ENCODE measurements around the gene POLA1. TPM values are rescaled to one million over a fixed set of nuclear protein-coding genes. Genes with fewer than 3 reads are reported as not detected.
A peak's percentile ranks its signal among the peaks of the same experiment; 100 is the strongest.

The POLA1 gene
- polyA plus RNA-seq, 1 donor: 10.4 TPM

DNA sequence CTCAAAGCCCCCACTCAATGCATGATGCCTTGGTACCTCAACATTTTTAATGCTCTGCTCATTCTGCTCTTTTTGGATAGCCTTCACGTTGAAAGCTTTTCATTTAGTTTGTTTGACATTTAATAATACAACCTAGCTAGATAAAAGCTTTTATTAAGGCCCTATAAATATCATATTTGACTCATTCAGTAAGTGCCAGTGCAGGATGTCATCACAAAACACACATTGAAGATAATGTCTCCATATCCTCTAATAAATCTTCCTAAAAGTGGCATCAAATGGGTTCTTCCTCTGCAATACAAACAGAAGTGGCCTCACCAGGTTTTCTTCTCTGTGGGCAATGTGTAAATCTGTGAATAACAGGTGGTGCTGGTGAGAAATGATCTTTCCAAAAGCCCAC, 34.6 kb upstream of the POLA1 start:
- Histone ChIP-seq H3K27ac (ENCODE audit: low read length) (no peak overlapping the region), H3K9me3 (ENCODE audit: control insufficient read depth, low read depth, low read length) (no peaks in the 10 kb centered on the region), H3K4me1 (ENCODE audit: control insufficient read depth, insufficient read depth, low read length) (peaks cover 12% of the 10 kb centered on the region), H3K4me3 (ENCODE audit: low read length) (no peak overlapping the region), H3K36me3 (ENCODE audit: control insufficient read depth, insufficient read depth, low read length) (no peaks in the 10 kb centered on the region), H3K27me3 (ENCODE audit: control insufficient read depth, insufficient read depth, low read length) (no peaks in the 10 kb centered on the region)
- DNase-seq: no peak
- no CpG with 5 or more reads among the region's 1 CpG for WGBS (ENCODE audit: insufficient coverage, low lambda C conversion rate)

DNA sequence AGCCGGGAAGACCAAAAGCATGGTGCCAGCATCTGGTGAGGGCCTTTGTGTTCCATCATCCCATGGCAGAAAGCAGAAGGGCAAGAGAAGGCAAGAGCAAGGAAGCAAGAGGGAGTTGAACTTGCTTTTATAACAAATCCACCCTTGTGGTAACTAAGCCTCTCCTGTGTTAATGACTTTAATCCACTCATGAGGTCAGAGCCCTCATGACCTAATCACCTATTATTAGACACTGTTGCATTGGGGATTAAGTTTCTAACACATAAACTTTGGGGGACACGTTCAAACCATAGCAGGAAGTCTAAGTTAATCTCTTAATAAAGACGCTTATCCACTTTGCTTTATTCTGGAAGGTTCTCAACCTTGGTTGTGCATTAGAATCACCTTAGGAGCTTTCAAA, 34.1 kb upstream of the POLA1 start:
- H3K4me1 ChIP-seq (ENCODE audit: control insufficient read depth, insufficient read depth, low read length): peaks cover 12% of the 10 kb centered on the region
- no peak overlapping the region for H3K27ac ChIP-seq (ENCODE audit: low read length)
- no peaks in the 10 kb centered on the region for H3K27me3 ChIP-seq (ENCODE audit: control insufficient read depth, insufficient read depth, low read length)
- DNase-seq: no peak
- H3K36me3 ChIP-seq (ENCODE audit: control insufficient read depth, insufficient read depth, low read length): no peaks in the 10 kb centered on the region
- 100% methylated on average over 1 of the region's 3 CpGs for WGBS (ENCODE audit: insufficient coverage, low lambda C conversion rate)
- H3K9me3 ChIP-seq (ENCODE audit: control insufficient read depth, low read depth, low read length): no peaks in the 10 kb centered on the region
- H3K4me3 ChIP-seq (ENCODE audit: low read length): no peak overlapping the region

- no peaks in the 10 kb centered on the region for H3K9me3 ChIP-seq (ENCODE audit: control insufficient read depth, low read depth, low read length)
- no peak for DNase-seq
- H3K36me3 ChIP-seq (ENCODE audit: control insufficient read depth, insufficient read depth, low read length): no peaks in the 10 kb centered on the region
- H3K27me3 ChIP-seq (ENCODE audit: control insufficient read depth, insufficient read depth, low read length): no peaks in the 10 kb centered on the region
- no peak overlapping the region for H3K4me3 ChIP-seq (ENCODE audit: low read length)
- H3K4me1 ChIP-seq (ENCODE audit: control insufficient read depth, insufficient read depth, low read length): peaks cover 12% of the 10 kb centered on the region
- no peak overlapping the region for H3K27ac ChIP-seq (ENCODE audit: low read length)
These were observed 32.4 kb upstream of the POLA1 start for GRCh38 chrX:24661292-24661691.

GRCh38 chrX:24662352-24662751, 31.4 kb upstream of the POLA1 start:
- H3K9me3 ChIP-seq (ENCODE audit: control insufficient read depth, low read depth, low read length): no peaks in the 10 kb centered on the region
- WGBS (ENCODE audit: insufficient coverage, low lambda C conversion rate): no CpG with 5 or more reads among the region's 4 CpGs
- peaks cover 12% of the 10 kb centered on the region for H3K4me1 ChIP-seq (ENCODE audit: control insufficient read depth, insufficient read depth, low read length)
- DNase-seq: peak in 1 of 2 donors; percentile 63
- no peaks in the 10 kb centered on the region for H3K36me3 ChIP-seq (ENCODE audit: control insufficient read depth, insufficient read depth, low read length)
- H3K4me3 ChIP-seq (ENCODE audit: low read length): no peak overlapping the region
- H3K27ac ChIP-seq (ENCODE audit: low read length): peak overlapping the region; percentile 48
- no peaks in the 10 kb centered on the region for H3K27me3 ChIP-seq (ENCODE audit: control insufficient read depth, insufficient read depth, low read length)

DNA sequence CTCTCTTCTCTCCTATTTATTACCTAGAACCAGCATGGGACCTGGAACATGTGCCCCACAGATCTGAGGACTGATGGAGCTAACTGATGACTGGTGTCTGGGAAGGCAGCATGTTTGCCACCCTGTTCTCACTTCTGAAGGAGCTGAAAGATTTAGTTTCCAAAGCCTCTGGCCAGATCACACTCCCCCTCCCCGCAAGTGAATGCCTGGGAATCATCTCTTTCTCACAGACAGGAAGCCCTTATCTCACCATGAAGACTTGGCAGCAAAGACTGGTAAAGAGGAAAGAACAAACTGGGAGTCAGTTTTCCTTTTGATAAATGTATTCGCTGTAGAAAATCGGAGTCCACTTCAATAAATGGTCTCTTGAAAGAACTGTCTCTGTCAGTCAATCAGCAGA, 25.6 kb upstream of the POLA1 start:
- no CpG with 5 or more reads among the region's 3 CpGs for WGBS (ENCODE audit: insufficient coverage, low lambda C conversion rate)
- no peak for DNase-seq

GRCh38 chrX:24672701-24673190, 21.0 kb upstream of the POLA1 start:
- Histone ChIP-seq H3K27ac (ENCODE audit: low read length) (peak overlapping the region; percentile 83), H3K27me3 (ENCODE audit: control insufficient read depth, insufficient read depth, low read length) (no peaks in the 10 kb centered on the region), H3K4me1 (ENCODE audit: control insufficient read depth, insufficient read depth, low read length) (peaks cover 16% of the 10 kb centered on the region), H3K36me3 (ENCODE audit: control insufficient read depth, insufficient read depth, low read length) (no peaks in the 10 kb centered on the region), H3K4me3 (ENCODE audit: low read length) (no peak overlapping the region), H3K9me3 (ENCODE audit: control insufficient read depth, low read depth, low read length) (no peaks in the 10 kb centered on the region)
- WGBS (ENCODE audit: insufficient coverage, low lambda C conversion rate): no CpG with 5 or more reads among the region's 11 CpGs
- peak; percentile 40 to 75 for DNase-seq

More for the DNA sequence above, 25.6 kb upstream of the POLA1 start:
- Histone ChIP-seq H3K27ac (ENCODE audit: low read length) (no peak overlapping the region), H3K27me3 (ENCODE audit: control insufficient read depth, insufficient read depth, low read length) (no peaks in the 10 kb centered on the region), H3K36me3 (ENCODE audit: control insufficient read depth, insufficient read depth, low read length) (no peaks in the 10 kb centered on the region), H3K9me3 (ENCODE audit: control insufficient read depth, low read depth, low read length) (no peaks in the 10 kb centered on the region), H3K4me3 (ENCODE audit: low read length) (no peak overlapping the region), H3K4me1 (ENCODE audit: control insufficient read depth, insufficient read depth, low read length) (peaks cover 11% of the 10 kb centered on the region)

- H3K27me3 ChIP-seq (ENCODE audit: control insufficient read depth, insufficient read depth, low read length): no peaks in the 10 kb centered on the region
- H3K4me3 ChIP-seq (ENCODE audit: low read length): no peak overlapping the region
- H3K4me1 ChIP-seq (ENCODE audit: control insufficient read depth, insufficient read depth, low read length): peaks cover 16% of the 10 kb centered on the region
- no peak for DNase-seq
- peak overlapping the region; percentile 83 for H3K27ac ChIP-seq (ENCODE audit: low read length)
- no peaks in the 10 kb centered on the region for H3K36me3 ChIP-seq (ENCODE audit: control insufficient read depth, insufficient read depth, low read length)
- no CpG with 5 or more reads among the region's 2 CpGs for WGBS (ENCODE audit: insufficient coverage, low lambda C conversion rate)
- H3K9me3 ChIP-seq (ENCODE audit: control insufficient read depth, low read depth, low read length): no peaks in the 10 kb centered on the region
These were observed 20.3 kb upstream of the POLA1 start for GRCh38 chrX:24673424-24673823.

GRCh38 chrX:24676403-24677024, 17.2 kb upstream of the POLA1 start:
- no peak for DNase-seq
- Histone ChIP-seq H3K27me3 (ENCODE audit: control insufficient read depth, insufficient read depth, low read length) (no peaks in the 10 kb centered on the region), H3K4me3 (ENCODE audit: low read length) (no peak overlapping the region), H3K9me3 (ENCODE audit: control insufficient read depth, low read depth, low read length) (no peaks in the 10 kb centered on the region), H3K4me1 (ENCODE audit: control insufficient read depth, insufficient read depth, low read length) (peaks cover 12% of the 10 kb centered on the region), H3K36me3 (ENCODE audit: control insufficient read depth, insufficient read depth, low read length) (no peaks in the 10 kb centered on the region), H3K27ac (ENCODE audit: low read length) (no peak overlapping the region)
- no CpG with 5 or more reads among the region's 5 CpGs for WGBS (ENCODE audit: insufficient coverage, low lambda C conversion rate)

DNA sequence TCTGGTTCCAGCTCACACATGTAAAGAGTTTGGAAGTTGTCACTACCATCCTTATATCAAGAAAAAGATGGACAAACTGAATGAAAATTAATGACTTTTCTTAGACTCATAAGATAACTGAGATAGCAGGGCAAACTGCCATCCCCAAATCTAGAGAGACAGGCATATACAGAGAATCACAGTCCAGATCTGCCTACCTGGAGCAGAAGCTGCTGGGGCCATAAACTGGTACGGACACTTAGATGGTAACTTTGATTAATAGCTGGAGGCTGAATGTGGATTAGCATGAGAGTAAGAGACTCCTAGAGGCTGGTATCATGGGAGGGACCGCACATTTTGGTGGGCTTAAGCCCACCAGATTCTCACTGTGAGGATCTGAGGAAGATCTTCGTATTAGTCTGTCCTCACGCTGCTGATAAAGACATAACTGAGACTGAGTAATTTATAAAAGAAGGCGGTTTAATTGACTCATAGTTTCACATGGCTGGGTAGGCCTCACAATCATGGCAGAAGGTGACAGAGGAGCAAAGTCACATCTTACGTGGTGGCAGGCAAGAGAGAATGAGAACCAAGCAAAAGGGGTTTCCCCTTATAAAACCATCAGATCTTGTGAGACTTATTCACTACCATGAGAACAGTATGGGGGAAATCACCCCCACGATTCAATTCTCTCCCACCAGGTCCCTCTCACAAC, 10.8 kb upstream of the POLA1 start:
- Histone ChIP-seq H3K9me3 (ENCODE audit: control insufficient read depth, low read depth, low read length) (no peaks in the 10 kb centered on the region), H3K4me3 (ENCODE audit: low read length) (no peak overlapping the region), H3K27ac (ENCODE audit: low read length) (no peak overlapping the region), H3K27me3 (ENCODE audit: control insufficient read depth, insufficient read depth, low read length) (no peaks in the 10 kb centered on the region), H3K36me3 (ENCODE audit: control insufficient read depth, insufficient read depth, low read length) (no peaks in the 10 kb centered on the region), H3K4me1 (ENCODE audit: control insufficient read depth, insufficient read depth, low read length) (no peaks in the 10 kb centered on the region)
- no CpG with 5 or more reads among the region's 7 CpGs for WGBS (ENCODE audit: insufficient coverage, low lambda C conversion rate)
- no peak for DNase-seq

DNA sequence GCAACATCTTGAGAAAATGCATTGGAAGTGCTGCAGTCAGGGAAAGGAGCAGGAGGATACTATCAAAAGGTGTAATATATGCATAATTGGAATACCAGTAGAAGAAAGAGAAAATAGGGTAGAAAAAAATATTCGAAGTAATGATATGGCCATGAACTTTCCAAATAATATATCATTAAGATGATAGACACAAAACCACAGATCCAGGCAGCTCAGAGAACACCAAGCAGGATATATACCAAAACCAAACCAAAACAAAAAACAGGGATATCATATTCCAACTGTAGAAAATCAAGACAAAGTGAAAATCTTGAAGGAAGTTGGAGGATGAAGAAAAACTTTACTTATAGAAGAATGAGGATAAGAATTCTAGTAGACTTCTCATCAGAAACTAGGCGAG, 9.7 kb upstream of the POLA1 start:
- H3K27me3 ChIP-seq (ENCODE audit: control insufficient read depth, insufficient read depth, low read length): no peaks in the 10 kb centered on the region
- no peaks in the 10 kb centered on the region for H3K4me1 ChIP-seq (ENCODE audit: control insufficient read depth, insufficient read depth, low read length)
- H3K4me3 ChIP-seq (ENCODE audit: low read length): no peak overlapping the region
- no peak for DNase-seq
- H3K9me3 ChIP-seq (ENCODE audit: control insufficient read depth, low read depth, low read length): no peaks in the 10 kb centered on the region
- H3K36me3 ChIP-seq (ENCODE audit: control insufficient read depth, insufficient read depth, low read length): no peaks in the 10 kb centered on the region
- WGBS (ENCODE audit: insufficient coverage, low lambda C conversion rate): 100% methylated on average over 1 of the region's 2 CpGs
- H3K27ac ChIP-seq (ENCODE audit: low read length): no peak overlapping the region

GRCh38 chrX:24692305-24692704, 1.4 kb upstream of the POLA1 start:
- H3K27me3 ChIP-seq (ENCODE audit: control insufficient read depth, insufficient read depth, low read length): no peaks in the 10 kb centered on the region
- H3K27ac ChIP-seq (ENCODE audit: low read length): no peak overlapping the region
- no peak overlapping the region for H3K4me3 ChIP-seq (ENCODE audit: low read length)
- no peaks in the 10 kb centered on the region for H3K9me3 ChIP-seq (ENCODE audit: control insufficient read depth, low read depth, low read length)
- H3K36me3 ChIP-seq (ENCODE audit: control insufficient read depth, insufficient read depth, low read length): no peaks in the 10 kb centered on the region
- H3K4me1 ChIP-seq (ENCODE audit: control insufficient read depth, insufficient read depth, low read length): no peaks in the 10 kb centered on the region
- no CpG with 5 or more reads among the region's 4 CpGs for WGBS (ENCODE audit: insufficient coverage, low lambda C conversion rate)
- no peak for DNase-seq
